ENCODE results near the gene ZNF492. TPM values are rescaled to one million over a fixed set of nuclear protein-coding genes. Genes with fewer than 3 reads are reported as not detected.
A peak's percentile ranks its signal among the peaks of the same experiment; 100 is the strongest.
"Not testable (repeated sequence)": the region's sequence is repeated elsewhere in the genome, so short reads cannot be mapped to it uniquely, and the experiment has no call there.

Gene ZNF492
- total RNA-seq, 2 experiments from 2014 or later = 2.7 TPM

- H3K4me3 Mint-ChIP-seq = no peak overlapping the region
- no peaks in the 10 kb centered on the region for H3K27me3 Mint-ChIP-seq
- no peak overlapping the region for H3K27ac Mint-ChIP-seq
- no peaks in the 10 kb centered on the region for H3K36me3 Mint-ChIP-seq (ENCODE audit: low read depth)
- H3K9me3 Mint-ChIP-seq = peaks cover 23% of the 10 kb centered on the region
- POLR2A ChIA-PET = no interaction called here
- no peaks in the 10 kb centered on the region for H3K4me1 Mint-ChIP-seq
- CTCF ChIA-PET = no interaction called here
- DNase-seq = no peak
Observed at GRCh38 chr19:22622020-22622419, 12.1 kb upstream of the ZNF492 start.

- Mint-ChIP-seq H3K27ac (no peak overlapping the region), H3K36me3 (ENCODE audit: low read depth) (no peaks in the 10 kb centered on the region), H3K9me3 (peaks cover 28% of the 10 kb centered on the region), H3K4me3 (no peak overlapping the region), H3K27me3 (no peaks in the 10 kb centered on the region), H3K4me1 (no peaks in the 10 kb centered on the region)
- no peak for DNase-seq
- ChIA-PET CTCF (interaction anchor here (0.6 kb wide), 1 partner anchor 153 kb away, joined by 3 read pairs; no protein-coding TSS in a partner anchor), POLR2A (no interaction called here)
Observed at GRCh38 chr19:22622901-22623840, 11.0 kb upstream of the ZNF492 start.

GRCh38 chr19:22623841-22624221, 10.3 kb upstream of the ZNF492 start:
- no peak for DNase-seq
- H3K4me3 Mint-ChIP-seq = no peak overlapping the region
- CTCF ChIA-PET = no interaction called here
- H3K27me3 Mint-ChIP-seq = no peaks in the 10 kb centered on the region
- no peaks in the 10 kb centered on the region for H3K4me1 Mint-ChIP-seq
- POLR2A ChIA-PET = no interaction called here
- H3K9me3 Mint-ChIP-seq = peaks cover 26% of the 10 kb centered on the region
- H3K27ac Mint-ChIP-seq = no peak overlapping the region
- no peaks in the 10 kb centered on the region for H3K36me3 Mint-ChIP-seq (ENCODE audit: low read depth)

GRCh38 chr19:22625266-22626035, 8.7 kb upstream of the ZNF492 start:
- H3K36me3 Mint-ChIP-seq (ENCODE audit: low read depth) = no peaks in the 10 kb centered on the region
- no peak for DNase-seq
- no peak overlapping the region for H3K4me3 Mint-ChIP-seq
- ChIA-PET CTCF (no interaction called here), POLR2A (no interaction called here)
- H3K27me3 Mint-ChIP-seq = no peaks in the 10 kb centered on the region
- H3K4me1 Mint-ChIP-seq = no peaks in the 10 kb centered on the region
- H3K27ac Mint-ChIP-seq = no peak overlapping the region
- H3K9me3 Mint-ChIP-seq = peaks cover 24% of the 10 kb centered on the region

GRCh38 chr19:22627526-22627925, 6.6 kb upstream of the ZNF492 start:
- POLR2A ChIA-PET = no interaction called here
- Mint-ChIP-seq H3K27me3 (no peaks in the 10 kb centered on the region), H3K4me1 (no peaks in the 10 kb centered on the region), H3K36me3 (ENCODE audit: low read depth) (no peaks in the 10 kb centered on the region), H3K27ac (no peak overlapping the region), H3K4me3 (no peak overlapping the region), H3K9me3 (peaks cover 24% of the 10 kb centered on the region)
- DNase-seq = no peak
- CTCF ChIA-PET = no interaction called here

GRCh38 chr19:22628401-22628800, 5.7 kb upstream of the ZNF492 start:
- peaks cover 24% of the 10 kb centered on the region for H3K9me3 Mint-ChIP-seq
- POLR2A ChIA-PET = no interaction called here
- no peaks in the 10 kb centered on the region for H3K36me3 Mint-ChIP-seq (ENCODE audit: low read depth)
- no peaks in the 10 kb centered on the region for H3K4me1 Mint-ChIP-seq
- CTCF ChIA-PET = no interaction called here
- no peak overlapping the region for H3K4me3 Mint-ChIP-seq
- H3K27ac Mint-ChIP-seq = no peak overlapping the region
- H3K27me3 Mint-ChIP-seq = no peaks in the 10 kb centered on the region
- DNase-seq = no peak

- POLR2A ChIA-PET = no interaction called here
- Mint-ChIP-seq H3K36me3 (ENCODE audit: low read depth) (peaks cover 12% of the 10 kb centered on the region), H3K9me3 (peaks cover 9% of the 10 kb centered on the region), H3K4me1 (peaks cover 15% of the 10 kb centered on the region), H3K4me3 (peak overlapping the region; percentile 94), H3K27ac (peak overlapping the region; percentile 91), H3K27me3 (no peaks in the 10 kb centered on the region)
- CTCF ChIA-PET = no interaction called here
- peak; percentile 7 for DNase-seq
Observed at GRCh38 chr19:22634450-22634827, 315 bp downstream of the ZNF492 start.

GRCh38 chr19:22685493-22685892, 51.4 kb downstream of the ZNF492 start:
- CTCF ChIA-PET; H3K4me1 Mint-ChIP-seq; POLR2A ChIA-PET; DNase-seq; H3K27me3 Mint-ChIP-seq; H3K36me3 Mint-ChIP-seq (ENCODE audit: low read depth); H3K27ac Mint-ChIP-seq; H3K4me3 Mint-ChIP-seq: not testable (repeated sequence)
- peaks cover 31% of the 10 kb centered on the region for H3K9me3 Mint-ChIP-seq

- H3K27me3 Mint-ChIP-seq; H3K4me3 Mint-ChIP-seq; POLR2A ChIA-PET; H3K27ac Mint-ChIP-seq; H3K36me3 Mint-ChIP-seq (ENCODE audit: low read depth); CTCF ChIA-PET; H3K4me1 Mint-ChIP-seq; DNase-seq: not testable (repeated sequence)
- peaks cover 27% of the 10 kb centered on the region for H3K9me3 Mint-ChIP-seq
Observed at GRCh38 chr19:22702661-22703060, 68.5 kb downstream of the ZNF492 start.

- H3K27ac Mint-ChIP-seq; H3K36me3 Mint-ChIP-seq (ENCODE audit: low read depth); H3K4me1 Mint-ChIP-seq; H3K4me3 Mint-ChIP-seq; POLR2A ChIA-PET; H3K27me3 Mint-ChIP-seq; CTCF ChIA-PET; DNase-seq: not testable (repeated sequence)
- H3K9me3 Mint-ChIP-seq = peaks cover 25% of the 10 kb centered on the region
Observed at GRCh38 chr19:22703096-22703495, 69.0 kb downstream of the ZNF492 start.

- no peak overlapping the region for H3K4me3 Mint-ChIP-seq
- H3K9me3 Mint-ChIP-seq = peaks cover 13% of the 10 kb centered on the region
Observed at GRCh38 chr19:22708983-22709382, 74.9 kb downstream of the ZNF492 start.

More at GRCh38 chr19:22708983-22709382, 74.9 kb downstream of the ZNF492 start:
- Mint-ChIP-seq H3K36me3 (ENCODE audit: low read depth) (no peaks in the 10 kb centered on the region), H3K4me1 (no peaks in the 10 kb centered on the region), H3K27ac (no peak overlapping the region), H3K27me3 (no peaks in the 10 kb centered on the region)
- ChIA-PET CTCF (no interaction called here), POLR2A (no interaction called here)
- DNase-seq = no peak
